Measurements from ENCODE around the gene TGFBR1.
A peak's percentile ranks its signal among the peaks of the same experiment; 100 is the strongest.
"Not testable (repeated sequence)": the region's sequence is repeated elsewhere in the genome, so short reads cannot be mapped to it uniquely, and the experiment has no call there.

TGFBR1 gene

GRCh38 chr9:99192786-99193465 lies 88.0 kb downstream of the TGFBR1 start:
- no peak for DNase-seq

GRCh38 chr9:99193466-99193821 lies 88.5 kb downstream of the TGFBR1 start:
- no peak for DNase-seq

GRCh38 chr9:99196484-99196883 lies 91.6 kb downstream of the TGFBR1 start:
- not testable (repeated sequence) for DNase-seq

- no peak for DNase-seq
Observed at GRCh38 chr9:99197124-99197630, 92.3 kb downstream of the TGFBR1 start.

- no peak for DNase-seq
Observed at GRCh38 chr9:99197987-99198386, 93.1 kb downstream of the TGFBR1 start.

- DNase-seq, result peak; percentile 97
Observed at GRCh38 chr9:99199938-99200539, 95.1 kb downstream of the TGFBR1 start.

- DNase-seq, result peak; percentile 72
Observed at GRCh38 chr9:99201603-99202002, 96.7 kb downstream of the TGFBR1 start.
